ENCODE measurements around the gene RAI14.
A peak's percentile ranks its signal among the peaks of the same experiment; 100 is the strongest.
"Not testable (repeated sequence)": the region's sequence is repeated elsewhere in the genome, so short reads cannot be mapped to it uniquely, and the experiment has no call there.

The RAI14 gene

DNA sequence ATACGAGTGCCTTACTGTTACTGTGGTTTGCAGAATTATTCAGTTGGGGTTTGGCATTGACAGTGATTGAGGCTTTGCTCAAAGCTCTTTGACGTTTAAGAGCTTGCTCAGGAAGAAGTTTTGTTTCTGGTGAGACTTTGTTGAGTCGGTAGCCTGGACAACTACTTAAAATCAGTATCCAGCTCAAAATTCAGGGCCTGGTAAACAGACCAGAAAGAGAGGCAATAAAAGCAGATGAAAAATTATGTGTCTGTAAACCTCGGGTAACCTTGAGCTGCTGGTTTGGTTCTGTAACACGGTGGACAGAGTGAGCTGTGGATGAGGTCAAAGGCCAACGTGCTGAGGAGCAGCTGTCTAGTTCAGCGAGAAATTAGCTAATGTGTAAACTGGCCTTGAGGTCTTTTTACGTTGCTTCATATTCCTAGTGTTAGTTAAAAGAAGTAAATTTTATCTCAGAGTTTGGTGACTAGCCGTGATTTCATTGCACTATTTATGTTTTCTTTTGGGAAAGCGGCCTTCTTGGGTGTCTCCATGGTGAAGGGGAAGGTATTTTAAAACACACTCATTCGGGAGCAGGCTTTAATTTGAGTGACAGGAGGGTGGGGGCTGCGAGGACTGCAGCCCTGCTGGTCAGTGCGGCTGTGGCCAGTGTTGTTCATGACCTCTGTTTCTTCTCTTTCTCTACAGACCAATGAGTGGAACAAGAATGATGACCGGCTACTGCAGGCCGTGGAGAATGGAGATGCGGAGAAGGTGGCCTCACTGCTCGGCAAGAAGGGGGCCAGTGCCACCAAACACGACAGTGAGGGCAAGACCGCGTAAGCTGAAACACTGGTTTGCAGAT, 100.9 kb downstream of the RAI14 start:
- Mint-ChIP-seq H3K4me3 (no peak overlapping the region), H3K27me3 (no peaks in the 10 kb centered on the region), H3K36me3 (no peaks in the 10 kb centered on the region), H3K4me1 (peaks cover 0 to 7% of the 10 kb centered on the region in 2 donors), H3K9me3 (peaks cover 0 to 4% of the 10 kb centered on the region in 2 donors), H3K27ac (no peak overlapping the region)
- ATAC-seq (replicated peaks) (no peak), DNase-seq (no peak)

DNA sequence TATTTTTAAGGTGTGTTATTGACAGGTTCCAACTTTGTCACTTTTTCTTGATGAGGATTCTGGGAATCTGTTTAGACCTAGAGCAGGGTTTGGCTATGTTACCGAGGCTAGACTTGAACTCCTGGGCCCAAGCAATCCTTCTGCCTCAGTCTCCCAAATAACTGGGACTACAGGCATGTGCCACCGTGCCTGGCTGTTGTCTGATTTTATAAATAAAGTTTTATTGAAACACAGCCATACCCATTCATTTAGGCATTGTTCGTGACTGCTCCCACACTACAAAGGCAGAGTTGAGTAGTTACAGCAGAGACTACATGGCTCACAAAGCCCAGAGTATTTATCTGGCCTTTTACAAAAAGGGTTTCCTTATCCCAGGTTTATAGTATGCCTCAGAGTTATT, 102.4 kb downstream of the RAI14 start:
- ATAC-seq (replicated peaks) (no peak), DNase-seq (no peak)
- H3K27me3 Mint-ChIP-seq = no peaks in the 10 kb centered on the region
- no peaks in the 10 kb centered on the region for H3K4me1 Mint-ChIP-seq
- H3K9me3 Mint-ChIP-seq = peaks cover 0 to 4% of the 10 kb centered on the region in 2 donors
- H3K36me3 Mint-ChIP-seq = no peaks in the 10 kb centered on the region
- H3K27ac Mint-ChIP-seq = no peak overlapping the region
- H3K4me3 Mint-ChIP-seq = no peak overlapping the region

DNA sequence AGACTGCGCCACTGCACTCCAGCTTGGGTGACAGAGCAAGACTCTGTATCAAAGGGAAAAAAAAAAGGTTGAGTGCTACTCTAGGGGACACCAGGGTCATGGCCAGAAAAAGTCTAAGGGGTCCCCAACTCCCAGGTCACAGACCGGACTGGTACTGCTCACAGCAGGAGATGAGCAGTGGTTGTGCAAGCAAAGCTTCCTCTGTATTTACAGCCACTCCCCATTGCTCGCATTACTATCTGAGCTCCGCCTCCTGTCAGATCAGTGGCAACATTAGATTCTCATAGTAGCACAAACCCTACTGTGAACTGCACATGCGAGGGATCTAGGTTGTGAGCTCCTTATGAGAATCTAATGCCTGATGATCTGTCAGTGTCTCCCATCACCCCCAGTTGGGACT, 103.1 kb downstream of the RAI14 start:
- H3K4me3 Mint-ChIP-seq; ATAC-seq (replicated peaks); H3K36me3 Mint-ChIP-seq; H3K9me3 Mint-ChIP-seq; H3K4me1 Mint-ChIP-seq; H3K27ac Mint-ChIP-seq; DNase-seq; H3K27me3 Mint-ChIP-seq: not testable (repeated sequence)

DNA sequence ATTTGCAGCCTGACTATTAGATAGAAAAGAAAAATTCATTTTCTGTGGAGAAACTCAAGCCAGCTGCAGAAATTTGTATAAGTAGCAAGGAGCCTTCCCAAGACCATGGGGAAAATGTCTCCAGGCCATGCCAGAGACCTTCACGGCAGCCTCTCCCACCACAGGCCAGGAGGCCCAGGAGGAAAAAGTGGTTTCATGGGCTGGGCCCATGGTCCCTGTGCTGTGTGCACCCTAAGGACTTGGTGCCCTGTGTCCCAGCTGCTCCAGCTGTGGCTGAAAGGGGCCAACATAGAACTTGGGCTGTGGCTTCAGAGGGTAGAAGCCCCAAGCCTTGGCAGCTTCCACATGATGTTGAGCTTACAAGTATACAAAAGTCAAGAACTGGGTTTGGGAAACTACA, 109.5 kb downstream of the RAI14 start:
- Mint-ChIP-seq H3K27ac (no peak overlapping the region), H3K27me3 (no peaks in the 10 kb centered on the region), H3K4me3 (no peak overlapping the region), H3K9me3 (peaks cover 9 to 15% of the 10 kb centered on the region in 2 donors), H3K36me3 (peaks cover 6 to 7% of the 10 kb centered on the region in 2 donors), H3K4me1 (no peaks in the 10 kb centered on the region)
- no peak for DNase-seq
- no peak for ATAC-seq (replicated peaks)

DNA sequence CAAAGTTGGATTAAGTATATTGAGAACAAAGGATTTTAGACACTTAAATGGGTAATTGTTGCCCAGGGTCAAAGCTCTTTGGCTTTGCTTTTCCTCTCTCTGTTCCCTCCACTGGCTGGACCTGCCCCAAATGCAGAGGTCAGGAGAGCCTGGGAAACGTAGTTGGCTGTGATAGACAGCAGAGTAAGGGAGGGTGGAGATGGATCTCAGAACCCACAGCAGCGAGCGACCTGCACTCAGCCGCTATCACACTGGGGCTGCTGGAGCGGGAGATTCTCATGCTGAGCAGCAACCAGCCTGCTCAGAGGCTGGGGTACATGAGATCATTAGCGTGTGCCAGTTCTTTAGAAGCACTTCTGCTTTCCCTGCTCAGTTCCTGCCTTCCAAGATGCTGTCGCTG, 111.1 kb downstream of the RAI14 start:
- H3K27ac Mint-ChIP-seq = no peak overlapping the region
- H3K4me3 Mint-ChIP-seq = no peak overlapping the region
- H3K4me1 Mint-ChIP-seq = peaks cover 0 to 2% of the 10 kb centered on the region in 2 donors
- peaks cover 0 to 4% of the 10 kb centered on the region in 2 donors for H3K27me3 Mint-ChIP-seq
- peaks cover 9 to 10% of the 10 kb centered on the region in 2 donors for H3K9me3 Mint-ChIP-seq
- ATAC-seq (replicated peaks) = no peak
- DNase-seq = no peak
- H3K36me3 Mint-ChIP-seq = peaks cover 6 to 7% of the 10 kb centered on the region in 2 donors

DNA sequence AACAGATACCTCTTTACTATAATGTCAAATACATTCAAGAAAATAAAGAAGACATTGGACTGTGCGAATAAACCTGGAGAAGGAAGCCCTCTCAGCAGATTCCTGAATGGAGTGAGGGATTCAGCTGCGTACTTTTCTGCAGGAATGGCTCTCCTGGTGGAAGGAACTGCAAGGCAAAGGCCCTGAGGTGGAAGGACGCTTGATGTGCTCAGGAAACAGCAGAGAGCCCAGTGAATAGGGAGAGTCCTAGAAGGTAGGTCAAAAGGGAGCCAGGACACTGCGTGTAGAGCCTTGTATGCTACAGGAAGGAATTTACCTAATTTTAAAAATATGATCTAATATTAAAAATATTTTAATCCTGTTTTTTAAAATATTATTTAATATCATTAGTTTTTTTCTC, 114.4 kb downstream of the RAI14 start:
- peaks cover 3 to 6% of the 10 kb centered on the region in 2 donors for H3K36me3 Mint-ChIP-seq
- DNase-seq = no peak
- peaks cover 9 to 11% of the 10 kb centered on the region in 2 donors for H3K9me3 Mint-ChIP-seq

DNA sequence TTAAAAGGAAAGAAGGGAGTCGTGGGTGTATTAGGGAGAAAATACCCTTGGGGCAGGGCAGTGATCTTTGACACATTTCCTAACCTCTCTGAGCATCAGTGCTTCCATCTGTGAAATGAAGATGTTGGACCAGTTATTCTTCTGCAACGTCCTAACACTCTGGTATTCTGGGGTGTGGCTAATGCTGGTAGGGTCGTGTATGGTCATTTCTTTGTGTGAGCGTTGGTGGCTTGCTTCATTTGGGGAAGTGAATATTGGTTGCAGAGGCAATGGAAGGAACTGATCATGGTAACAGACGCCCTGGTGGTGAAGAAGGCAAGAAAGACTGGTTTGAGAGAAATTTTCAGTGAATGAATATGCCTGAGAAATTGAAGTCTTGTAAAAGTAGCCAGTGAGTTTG, 114.9 kb downstream of the RAI14 start:
- ATAC-seq (replicated peaks) = peak; percentile 62 to 68
- Mint-ChIP-seq H3K27me3 (peaks cover 15 to 32% of the 10 kb centered on the region in 2 donors), H3K9me3 (peaks cover 9 to 11% of the 10 kb centered on the region in 2 donors)

More for the DNA sequence above, 114.4 kb downstream of the RAI14 start:
- Mint-ChIP-seq H3K27ac (no peak overlapping the region), H3K4me1 (peaks cover 0 to 2% of the 10 kb centered on the region in 2 donors), H3K4me3 (no peak overlapping the region), H3K27me3 (peaks cover 15 to 26% of the 10 kb centered on the region in 2 donors)
- ATAC-seq (replicated peaks) = no peak

DNA sequence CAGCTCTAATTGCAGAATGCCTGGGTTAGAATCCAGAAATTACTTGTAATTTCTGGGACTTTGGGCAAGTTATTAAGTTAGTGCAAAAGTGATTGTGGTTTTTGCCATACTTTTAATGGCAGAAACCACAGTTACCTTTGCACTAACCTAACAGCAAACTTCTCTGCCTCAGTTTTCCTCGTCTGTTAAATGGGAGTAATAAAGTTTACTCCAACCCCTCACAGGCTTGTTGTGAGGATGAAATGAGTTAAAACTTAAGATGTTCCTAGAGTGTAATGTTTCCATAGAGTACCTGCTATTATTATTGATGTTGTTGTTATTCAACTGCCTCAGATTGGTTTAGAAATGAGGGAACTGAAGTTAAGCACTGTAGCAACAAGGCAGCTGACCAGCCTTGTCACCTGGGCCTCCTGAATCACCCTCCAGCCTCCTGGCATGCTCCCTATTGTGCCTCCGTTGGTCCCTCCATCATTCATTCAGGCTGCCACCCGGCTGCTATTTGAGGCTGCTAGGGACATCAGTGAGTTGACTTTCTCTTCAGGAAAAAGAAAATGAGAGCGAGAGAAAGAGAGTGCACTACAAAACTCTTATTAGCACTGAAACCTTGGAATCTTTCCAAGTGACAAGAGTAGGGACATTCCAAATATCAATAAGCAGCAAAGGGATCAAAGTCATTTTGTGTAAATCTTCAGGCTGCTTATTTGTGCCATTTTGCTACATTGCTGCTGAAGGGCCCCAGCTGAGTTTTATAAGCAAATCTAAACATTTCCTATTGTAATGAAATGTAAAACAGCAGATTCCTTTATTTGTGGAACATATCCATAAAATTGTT, 116.4 kb downstream of the RAI14 start:
- no peak overlapping the region for H3K4me3 Mint-ChIP-seq
- H3K9me3 Mint-ChIP-seq = peaks cover 7% of the 10 kb centered on the region in 2 donors
- ATAC-seq (replicated peaks) (no peak), DNase-seq (no peak)
- H3K27me3 Mint-ChIP-seq = peaks cover 15 to 33% of the 10 kb centered on the region in 2 donors
- H3K4me1 Mint-ChIP-seq = peaks cover 0 to 2% of the 10 kb centered on the region in 2 donors
- peaks cover 3 to 6% of the 10 kb centered on the region in 2 donors for H3K36me3 Mint-ChIP-seq
- H3K27ac Mint-ChIP-seq = no peak overlapping the region

More for the DNA sequence above, 114.9 kb downstream of the RAI14 start:
- DNase-seq = no peak
- Mint-ChIP-seq H3K4me1 (peaks cover 0 to 2% of the 10 kb centered on the region in 2 donors), H3K27ac (no peak overlapping the region), H3K36me3 (peaks cover 3 to 6% of the 10 kb centered on the region in 2 donors), H3K4me3 (no peak overlapping the region)

DNA sequence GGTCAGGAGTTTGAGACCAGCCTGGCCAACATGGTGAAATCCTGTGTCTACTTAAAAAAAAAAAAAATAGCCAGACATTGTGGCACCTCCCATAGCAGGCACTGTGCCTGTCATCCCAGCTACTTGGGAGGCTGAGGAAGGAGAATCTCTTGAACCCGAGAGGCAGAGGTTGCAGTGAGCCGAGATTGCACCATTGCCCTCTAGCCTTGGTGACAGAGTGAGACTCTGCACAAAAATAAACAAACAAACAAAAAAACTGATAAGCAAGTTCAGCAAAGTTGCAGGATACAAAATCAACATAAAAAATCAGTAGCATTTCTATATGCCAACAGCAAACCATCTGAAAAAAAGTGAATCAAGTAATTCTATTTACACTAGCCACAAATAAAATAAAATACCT, 118.0 kb downstream of the RAI14 start:
- ATAC-seq (replicated peaks) = no peak
- Mint-ChIP-seq H3K9me3 (peaks cover 7% of the 10 kb centered on the region in 2 donors), H3K4me1 (peaks cover 0 to 2% of the 10 kb centered on the region in 2 donors)

DNA sequence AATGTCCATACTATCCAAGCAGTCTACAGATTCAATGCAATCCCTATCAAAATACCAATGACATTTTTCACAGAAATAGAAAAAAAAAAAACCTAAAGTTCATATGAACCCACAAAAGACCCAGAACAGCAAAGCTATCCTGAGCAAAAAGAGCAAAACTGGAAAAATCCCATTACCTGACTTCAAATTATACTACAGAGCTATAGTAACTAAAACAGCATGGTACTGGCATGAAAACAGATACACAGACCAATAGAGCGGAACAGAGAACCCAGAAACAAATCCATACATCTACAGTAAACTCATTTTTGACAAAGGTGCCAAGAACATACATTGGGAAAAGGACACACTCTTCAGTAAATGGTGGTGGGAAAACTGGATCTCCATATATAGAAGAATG, 118.5 kb downstream of the RAI14 start:
- DNase-seq; H3K9me3 Mint-ChIP-seq; H3K4me3 Mint-ChIP-seq; H3K27ac Mint-ChIP-seq; H3K4me1 Mint-ChIP-seq; H3K36me3 Mint-ChIP-seq; ATAC-seq (replicated peaks): not testable (repeated sequence)
- H3K27me3 Mint-ChIP-seq = peaks cover 15 to 33% of the 10 kb centered on the region in 2 donors

More for the DNA sequence above, 118.0 kb downstream of the RAI14 start:
- Mint-ChIP-seq H3K36me3 (peaks cover 3 to 6% of the 10 kb centered on the region in 2 donors), H3K27ac (no peak overlapping the region), H3K27me3 (peaks cover 15 to 33% of the 10 kb centered on the region in 2 donors), H3K4me3 (no peak overlapping the region)
- DNase-seq = no peak

DNA sequence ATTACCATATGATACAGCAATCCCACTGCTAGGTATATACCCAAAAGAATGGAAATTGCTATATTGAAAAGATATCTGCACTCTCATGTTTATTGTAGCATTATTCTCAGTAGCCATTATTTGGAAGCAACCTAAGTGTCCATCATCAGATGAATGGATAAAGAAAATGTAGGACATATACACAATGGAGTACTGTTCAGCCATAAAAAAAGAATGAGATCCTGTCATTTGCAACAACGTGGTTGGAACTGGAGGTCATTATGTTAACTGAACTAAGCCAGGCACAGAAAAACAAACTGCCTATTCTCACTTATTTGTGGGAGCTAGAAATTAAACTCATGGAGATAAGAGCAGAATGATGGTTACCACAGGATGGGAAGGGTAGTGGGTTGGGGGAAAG, 119.8 kb downstream of the RAI14 start:
- no peak for ATAC-seq (replicated peaks)

DNA sequence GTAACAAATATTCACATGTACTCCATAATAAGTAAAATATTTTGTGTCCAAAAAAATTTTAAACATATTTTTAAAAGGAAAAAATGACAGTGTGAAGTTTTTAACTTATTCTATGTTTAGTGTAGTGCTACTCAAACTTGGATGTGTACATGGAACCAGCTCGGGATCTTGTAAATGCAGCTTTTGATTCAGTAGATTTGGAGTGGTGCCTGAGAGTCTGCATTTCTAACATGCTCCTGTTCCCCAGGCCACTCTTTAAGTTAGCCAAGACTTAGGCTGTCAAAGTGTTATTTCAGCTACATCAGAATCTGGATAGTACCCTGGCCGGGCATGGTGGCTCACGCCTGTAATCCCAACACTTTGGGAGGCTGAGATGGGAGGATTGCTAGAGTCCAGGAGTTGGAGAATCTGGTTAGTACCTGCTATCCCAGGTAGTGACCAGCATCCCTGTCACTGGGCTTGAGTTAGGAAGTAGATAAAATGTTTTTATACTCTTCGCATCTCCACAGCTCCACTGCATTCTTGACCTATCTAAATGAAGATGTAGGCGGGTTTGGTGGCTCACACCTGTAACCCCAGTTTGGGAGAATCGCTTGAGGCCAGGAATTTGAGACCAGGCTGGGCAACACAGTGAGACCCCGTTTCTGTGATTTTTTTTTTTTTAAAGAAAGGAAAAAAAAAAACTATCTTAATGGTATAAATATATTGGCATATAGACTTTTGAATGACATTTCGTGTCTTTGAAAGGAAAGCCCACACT, 122.1 kb downstream of the RAI14 start:
- no peak for DNase-seq
- Mint-ChIP-seq H3K36me3 (peaks cover 3 to 6% of the 10 kb centered on the region in 2 donors), H3K27ac (no peak overlapping the region), H3K27me3 (peaks cover 8 to 23% of the 10 kb centered on the region in 2 donors), H3K4me1 (no peaks in the 10 kb centered on the region), H3K4me3 (no peak overlapping the region), H3K9me3 (peaks cover 11 to 16% of the 10 kb centered on the region in 2 donors)
- no peak for ATAC-seq (replicated peaks)

More for the DNA sequence above, 119.8 kb downstream of the RAI14 start:
- no peak overlapping the region for H3K27ac Mint-ChIP-seq
- peaks cover 3 to 6% of the 10 kb centered on the region in 2 donors for H3K36me3 Mint-ChIP-seq
- peaks cover 0 to 2% of the 10 kb centered on the region in 2 donors for H3K4me1 Mint-ChIP-seq
- H3K4me3 Mint-ChIP-seq = no peak overlapping the region
- H3K27me3 Mint-ChIP-seq = peaks cover 15 to 33% of the 10 kb centered on the region in 2 donors
- peaks cover 7 to 9% of the 10 kb centered on the region in 2 donors for H3K9me3 Mint-ChIP-seq
- no peak for DNase-seq

DNA sequence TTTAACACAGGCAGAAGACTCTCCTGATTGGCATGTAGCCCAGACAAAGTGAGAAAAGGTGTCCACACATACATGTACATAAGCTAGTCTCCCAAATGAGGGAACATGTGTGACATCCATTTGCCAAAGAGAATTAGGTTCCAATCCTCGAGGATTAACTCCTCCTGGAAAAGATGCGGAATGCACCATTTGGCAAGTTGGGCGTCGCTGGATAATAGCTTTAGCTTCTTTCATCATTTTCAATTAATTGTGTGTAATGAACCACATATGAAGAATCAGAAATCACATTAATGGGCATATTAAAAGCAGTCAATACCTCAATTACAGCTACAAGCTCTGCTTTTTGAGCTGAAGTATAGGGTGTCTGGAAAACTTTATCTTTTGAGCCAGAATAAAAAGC, 127.8 kb downstream of the RAI14 start:
- not testable (repeated sequence) for H3K4me1 Mint-ChIP-seq; H3K27ac Mint-ChIP-seq; H3K4me3 Mint-ChIP-seq; ATAC-seq (replicated peaks); H3K36me3 Mint-ChIP-seq; DNase-seq; H3K27me3 Mint-ChIP-seq
- H3K9me3 Mint-ChIP-seq = peaks cover 13 to 16% of the 10 kb centered on the region in 2 donors

DNA sequence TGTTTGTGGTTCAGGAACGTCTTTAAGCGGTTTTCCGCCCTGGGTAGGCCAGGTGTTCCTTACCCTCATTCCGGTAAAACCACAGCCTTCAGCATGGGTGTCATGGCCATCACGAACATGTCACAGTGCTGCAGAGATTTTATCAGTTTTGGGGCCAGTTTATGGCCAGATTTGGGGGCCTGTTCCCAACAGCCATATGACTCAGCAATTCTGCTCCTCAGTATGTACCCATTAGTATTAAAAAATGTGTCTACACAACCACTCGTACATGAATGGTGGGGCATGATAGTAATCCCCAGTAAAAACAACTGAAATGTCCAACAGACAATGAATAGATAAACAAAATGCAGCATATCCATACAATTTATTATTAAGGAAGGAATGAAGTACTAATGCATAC, 130.9 kb downstream of the RAI14 start:
- Mint-ChIP-seq H3K27me3 (peaks cover 8 to 12% of the 10 kb centered on the region in 2 donors), H3K4me1 (no peaks in the 10 kb centered on the region), H3K36me3 (peaks cover 0 to 5% of the 10 kb centered on the region in 2 donors), H3K27ac (no peak overlapping the region), H3K9me3 (peaks cover 9 to 11% of the 10 kb centered on the region in 2 donors), H3K4me3 (no peak overlapping the region)
- no peak for ATAC-seq (replicated peaks)
- no peak for DNase-seq
